Heart left ventricle (tissue), 13 donors: Measurements from ENCODE around the gene HSPA4L.

ENCODE experiments used
- POLR2A ChIP-seq, 2 donors: fragments of 450-650 bp; IDR thresholded peaks; one replicate each; pipeline ENCODE4 v1.6.1; 2017; ENCODE audit warnings: antibody characterized with exemption in 2 of 2, mild to moderate bottlenecking in 2 of 2, moderate library complexity in 2 of 2
- TF ChIP-seq, protein P1 (sequence below), 12 donors: fragments of 200-600 bp; sonication (generic) in 4 of 12; IDR thresholded peaks; one replicate each; pipeline versions ENCODE4 v1.5.0 to v1.8.0; 2018 to 2022; ENCODE audit warnings: antibody characterized with exemption in 12 of 12, mild to moderate bottlenecking in 5 of 12
- donor health status: ischemic (EF 13 %, LVEDD 7.1; RV severe dilation, severe dysfunction).
- donor health status: DM: no; HTN: yes; CAD: no.
- donor health status: DM: no; HTN: no; CAD: no.
- donor health status: ischemic (EF 25% LVEDD 6.9; RV normal size, moderate dysfunction).
- donor health status: ischemic (EF 25% LVEDD 5.7; RV mildly dilated, moderate dysfunction).
- donor health status: ischemic (EF 35%, LVEDD 5.7; RV mildly dilated, moderate dysfunction).
- donor health status: nonischemic (EF 11% LVEDD 7.7; RV severe dilation, severe dysfunction).
- donor health status: DM: yes; HTN: yes; CAD: no.
- donor health status: PGD.
- donor health status: ischemic (EF 29% LVEDD 5.4; RV normal size, mild dysfunction).
- donor health status: nonischemic (EF 23%, LVEDD 6.1; RV moderate dilation, normal function).

DNA sequence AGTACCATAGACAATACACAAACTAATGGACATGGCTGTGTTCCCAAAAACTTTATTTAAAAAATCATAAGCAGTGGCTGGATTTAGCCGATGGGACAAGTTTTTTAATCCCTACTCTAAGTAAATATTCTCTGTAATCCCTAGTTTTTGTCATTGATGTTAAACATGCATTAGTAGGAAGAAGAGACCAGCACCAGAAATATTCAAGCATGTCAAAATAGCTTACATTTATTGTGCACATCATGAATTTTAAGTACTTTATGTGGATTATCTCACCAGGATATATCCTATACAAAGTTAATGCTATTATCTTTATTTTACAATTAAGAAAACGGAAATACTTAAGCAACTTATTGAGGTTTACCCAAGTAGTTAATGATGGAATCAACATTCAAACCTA is 46.0 kb downstream of the HSPA4L start:
- TF ChIP-seq, protein P1, sequence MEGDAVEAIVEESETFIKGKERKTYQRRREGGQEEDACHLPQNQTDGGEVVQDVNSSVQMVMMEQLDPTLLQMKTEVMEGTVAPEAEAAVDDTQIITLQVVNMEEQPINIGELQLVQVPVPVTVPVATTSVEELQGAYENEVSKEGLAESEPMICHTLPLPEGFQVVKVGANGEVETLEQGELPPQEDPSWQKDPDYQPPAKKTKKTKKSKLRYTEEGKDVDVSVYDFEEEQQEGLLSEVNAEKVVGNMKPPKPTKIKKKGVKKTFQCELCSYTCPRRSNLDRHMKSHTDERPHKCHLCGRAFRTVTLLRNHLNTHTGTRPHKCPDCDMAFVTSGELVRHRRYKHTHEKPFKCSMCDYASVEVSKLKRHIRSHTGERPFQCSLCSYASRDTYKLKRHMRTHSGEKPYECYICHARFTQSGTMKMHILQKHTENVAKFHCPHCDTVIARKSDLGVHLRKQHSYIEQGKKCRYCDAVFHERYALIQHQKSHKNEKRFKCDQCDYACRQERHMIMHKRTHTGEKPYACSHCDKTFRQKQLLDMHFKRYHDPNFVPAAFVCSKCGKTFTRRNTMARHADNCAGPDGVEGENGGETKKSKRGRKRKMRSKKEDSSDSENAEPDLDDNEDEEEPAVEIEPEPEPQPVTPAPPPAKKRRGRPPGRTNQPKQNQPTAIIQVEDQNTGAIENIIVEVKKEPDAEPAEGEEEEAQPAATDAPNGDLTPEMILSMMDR (IDR thresholded peaks at IDR 0.05) = no peak
- no peak for TF ChIP-seq POLR2A (IDR thresholded peaks at IDR 0.05)
